ENCODE results near the gene NUTF2.

NUTF2 gene

GRCh38 chr16:67855789-67856188, 9.1 kb downstream of the NUTF2 start:
- TF ChIP-seq CTCF (conservative IDR thresholded peaks at IDR 0.05; ENCODE audit: control insufficient read depth, insufficient read depth, low read depth, low read length), result no peak
- no peak overlapping the region for H3K4me3 ChIP-seq (ENCODE audit: control insufficient read depth, low read depth, low read length)
- no peak for DNase-seq (ENCODE audit: low read depth)

- TF ChIP-seq CTCF (conservative IDR thresholded peaks at IDR 0.05; ENCODE audit: control insufficient read depth, insufficient read depth, low read depth, low read length), result no peak
- H3K4me3 ChIP-seq (ENCODE audit: control insufficient read depth, low read depth, low read length), result no peak overlapping the region
- DNase-seq (ENCODE audit: low read depth), result no peak
These were observed 10.3 kb downstream of the NUTF2 start for GRCh38 chr16:67856927-67857546.

- no peak for TF ChIP-seq CTCF (conservative IDR thresholded peaks at IDR 0.05; ENCODE audit: control insufficient read depth, insufficient read depth, low read depth, low read length)
- peak; percentile 97 for DNase-seq (ENCODE audit: low read depth)
- H3K4me3 ChIP-seq (ENCODE audit: control insufficient read depth, low read depth, low read length), result no peak overlapping the region
These were observed 11.0 kb downstream of the NUTF2 start for GRCh38 chr16:67857547-67858233.

GRCh38 chr16:67858500-67858899, 11.8 kb downstream of the NUTF2 start:
- DNase-seq (ENCODE audit: low read depth), result no peak
- no peak for TF ChIP-seq CTCF (conservative IDR thresholded peaks at IDR 0.05; ENCODE audit: control insufficient read depth, insufficient read depth, low read depth, low read length)
- no peak overlapping the region for H3K4me3 ChIP-seq (ENCODE audit: control insufficient read depth, low read depth, low read length)

- no peak overlapping the region for H3K4me3 ChIP-seq (ENCODE audit: control insufficient read depth, low read depth, low read length)
- peak; percentile 85 for DNase-seq (ENCODE audit: low read depth)
- no peak for TF ChIP-seq CTCF (conservative IDR thresholded peaks at IDR 0.05; ENCODE audit: control insufficient read depth, insufficient read depth, low read depth, low read length)
These were observed 14.1 kb downstream of the NUTF2 start for GRCh38 chr16:67860589-67861398.

GRCh38 chr16:67861877-67862276, 15.1 kb downstream of the NUTF2 start:
- H3K4me3 ChIP-seq (ENCODE audit: control insufficient read depth, low read depth, low read length), result no peak overlapping the region
- no peak for TF ChIP-seq CTCF (conservative IDR thresholded peaks at IDR 0.05; ENCODE audit: control insufficient read depth, insufficient read depth, low read depth, low read length)
- DNase-seq (ENCODE audit: low read depth), result no peak
